Measurements from ENCODE around the gene AIF1. TPM values are rescaled to one million over a fixed set of nuclear protein-coding genes. Genes with fewer than 3 reads are reported as not detected.

The AIF1 gene
- total RNA-seq, 1 donor from 2014 or later: 55.3 TPM

GRCh38 chr6:31626952-31627351, 11.9 kb downstream of the AIF1 start:
- H3K27me3 ChIP-seq: no peaks in the 10 kb centered on the region
- H3K36me3 ChIP-seq: peaks cover 87% of the 10 kb centered on the region
- H3K4me1 ChIP-seq: peaks cover 9% of the 10 kb centered on the region
- H3K27ac ChIP-seq: no peak overlapping the region
- no peak for DNase-seq
- intact Hi-C loops (cut with DNase I): no loop called here
- no peak for TF ChIP-seq CTCF (IDR thresholded peaks at IDR 0.05)
- ATAC-seq: no peak
- H3K4me3 ChIP-seq: no peak overlapping the region
- H3K9me3 ChIP-seq: no peaks in the 10 kb centered on the region

- TF ChIP-seq CTCF (IDR thresholded peaks at IDR 0.05): no peak
Observed at GRCh38 chr6:31627690-31628287, 12.8 kb downstream of the AIF1 start.

GRCh38 chr6:31629014-31629413, 14.0 kb downstream of the AIF1 start:
- H3K9me3 ChIP-seq: no peaks in the 10 kb centered on the region
- H3K27me3 ChIP-seq: no peaks in the 10 kb centered on the region
- H3K36me3 ChIP-seq: peaks cover 99% of the 10 kb centered on the region
- intact Hi-C loops (cut with DNase I): no loop called here
- no peak for TF ChIP-seq CTCF (IDR thresholded peaks at IDR 0.05)
- H3K4me1 ChIP-seq: no peaks in the 10 kb centered on the region
- ATAC-seq: no peak
- DNase-seq: no peak
- no peak overlapping the region for H3K27ac ChIP-seq
- no peak overlapping the region for H3K4me3 ChIP-seq

More at GRCh38 chr6:31627690-31628287, 12.8 kb downstream of the AIF1 start:
- H3K9me3 ChIP-seq: no peaks in the 10 kb centered on the region
- peaks cover under 1% of the 10 kb centered on the region for H3K4me1 ChIP-seq
- ATAC-seq (no peak), DNase-seq (no peak)
- intact Hi-C loops (cut with DNase I): no loop called here
- H3K36me3 ChIP-seq: peaks cover 95% of the 10 kb centered on the region
- H3K27ac ChIP-seq: no peak overlapping the region
- no peaks in the 10 kb centered on the region for H3K27me3 ChIP-seq
- H3K4me3 ChIP-seq: no peak overlapping the region

GRCh38 chr6:31630177-31630934, 15.3 kb downstream of the AIF1 start:
- H3K4me3 ChIP-seq: no peak overlapping the region
- no peaks in the 10 kb centered on the region for H3K9me3 ChIP-seq
- no peaks in the 10 kb centered on the region for H3K4me1 ChIP-seq
- no peaks in the 10 kb centered on the region for H3K27me3 ChIP-seq
- no peak overlapping the region for H3K27ac ChIP-seq
- DNase-seq (no peak), ATAC-seq (no peak)
- intact Hi-C loops (cut with DNase I): no loop called here
- no peak for TF ChIP-seq CTCF (IDR thresholded peaks at IDR 0.05)
- H3K36me3 ChIP-seq: peaks cover 99% of the 10 kb centered on the region

- peaks cover 99% of the 10 kb centered on the region for H3K36me3 ChIP-seq
- intact Hi-C loops (cut with DNase I): no loop called here
- DNase-seq (no peak), ATAC-seq (no peak)
- no peaks in the 10 kb centered on the region for H3K9me3 ChIP-seq
- no peaks in the 10 kb centered on the region for H3K27me3 ChIP-seq
- TF ChIP-seq CTCF (IDR thresholded peaks at IDR 0.05): no peak
- no peaks in the 10 kb centered on the region for H3K4me1 ChIP-seq
- H3K4me3 ChIP-seq: no peak overlapping the region
- H3K27ac ChIP-seq: no peak overlapping the region
Observed at GRCh38 chr6:31631209-31631608, 16.2 kb downstream of the AIF1 start.
